Measurements from ENCODE around the gene RASGRP4.

- TF ChIP-seq EP300 (IDR thresholded peaks at IDR 0.05) (no peak), POLR2A (IDR thresholded peaks at IDR 0.05) (no peak)
These were observed 65.0 kb downstream of the RASGRP4 start for GRCh38 chr19:38360839-38361631.

Data from tibial nerve (tissue), 3 donors.